ENCODE data around the gene CFAP68. TPM values are rescaled to one million over a fixed set of nuclear protein-coding genes. Genes with fewer than 3 reads are reported as not detected.

The CFAP68 gene
- total and polyA plus RNA-seq, 7 donors = 9.1 to 44.3 (median 18.9) TPM

GRCh38 chr11:111906680-111907079 is 27.3 kb downstream of the CFAP68 start:
- peak overlapping the region in 2 of 4 donors; percentile 3 to 14 for H3K27ac ChIP-seq
- H3K9me3 ChIP-seq = no peaks in the 10 kb centered on the region
- TF ChIP-seq EP300 (IDR thresholded peaks at IDR 0.05) (no peak), POLR2AphosphoS5 (IDR thresholded peaks at IDR 0.05) (no peak), POLR2A (IDR thresholded peaks at IDR 0.05) (no peak)
- TF ChIP-seq, protein P1, sequence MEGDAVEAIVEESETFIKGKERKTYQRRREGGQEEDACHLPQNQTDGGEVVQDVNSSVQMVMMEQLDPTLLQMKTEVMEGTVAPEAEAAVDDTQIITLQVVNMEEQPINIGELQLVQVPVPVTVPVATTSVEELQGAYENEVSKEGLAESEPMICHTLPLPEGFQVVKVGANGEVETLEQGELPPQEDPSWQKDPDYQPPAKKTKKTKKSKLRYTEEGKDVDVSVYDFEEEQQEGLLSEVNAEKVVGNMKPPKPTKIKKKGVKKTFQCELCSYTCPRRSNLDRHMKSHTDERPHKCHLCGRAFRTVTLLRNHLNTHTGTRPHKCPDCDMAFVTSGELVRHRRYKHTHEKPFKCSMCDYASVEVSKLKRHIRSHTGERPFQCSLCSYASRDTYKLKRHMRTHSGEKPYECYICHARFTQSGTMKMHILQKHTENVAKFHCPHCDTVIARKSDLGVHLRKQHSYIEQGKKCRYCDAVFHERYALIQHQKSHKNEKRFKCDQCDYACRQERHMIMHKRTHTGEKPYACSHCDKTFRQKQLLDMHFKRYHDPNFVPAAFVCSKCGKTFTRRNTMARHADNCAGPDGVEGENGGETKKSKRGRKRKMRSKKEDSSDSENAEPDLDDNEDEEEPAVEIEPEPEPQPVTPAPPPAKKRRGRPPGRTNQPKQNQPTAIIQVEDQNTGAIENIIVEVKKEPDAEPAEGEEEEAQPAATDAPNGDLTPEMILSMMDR (IDR thresholded peaks at IDR 0.05) = no peak
- H3K4me1 ChIP-seq = peaks cover 0 to 21% (median 17%) of the 10 kb centered on the region in 4 donors
- H3K4me3 ChIP-seq = no peak overlapping the region
- no peak for DNase-seq
- H3K36me3 ChIP-seq = peaks cover 0 to 13% (median 9%) of the 10 kb centered on the region in 4 donors
- intact Hi-C loops (cut with DNase I) = no loop called here
- no peaks in the 10 kb centered on the region for H3K27me3 ChIP-seq
- 84 to 90% methylated on average over 1 of the region's 1 CpG for WGBS, 2 donors

DNA sequence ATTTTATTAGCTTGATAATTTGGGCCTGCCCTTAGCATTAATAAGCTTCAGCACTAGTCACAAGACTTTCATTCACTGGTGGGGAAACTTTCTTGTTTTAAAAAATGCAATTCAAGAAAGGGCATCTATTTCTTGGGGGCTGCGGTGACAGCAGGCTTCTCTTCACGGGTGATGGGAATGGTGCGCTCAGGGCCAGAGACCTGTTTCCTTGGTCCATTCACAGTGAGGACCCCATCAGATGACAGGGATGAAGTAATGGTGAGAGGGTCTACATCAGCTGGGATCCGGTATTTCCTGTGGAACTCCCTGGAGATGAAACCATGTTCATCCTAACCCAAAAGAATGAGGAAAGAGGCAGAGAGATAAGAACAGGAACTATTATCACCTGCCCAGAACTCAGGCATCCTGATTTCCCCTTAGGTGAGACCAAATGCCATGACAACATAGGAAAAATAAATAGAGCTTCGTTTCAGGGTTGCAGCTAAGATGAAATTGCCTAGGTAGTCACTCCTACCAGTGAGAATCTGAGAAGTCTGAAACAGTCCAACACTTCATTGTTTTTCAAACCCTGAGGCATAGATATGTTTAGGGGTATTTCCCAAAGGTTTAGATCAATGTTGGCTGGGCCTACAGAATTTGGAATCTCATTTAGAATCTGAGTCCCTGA is 29.4 kb downstream of the CFAP68 start:
- Histone ChIP-seq H3K4me3 (peak overlapping the region in 3 of 4 donors; percentile 69 to 78 (median 77)), H3K27ac (peak overlapping the region; percentile 96 to 100 (median 98)), H3K4me1 (peaks cover 0 to 27% (median 24%) of the 10 kb centered on the region in 4 donors), H3K27me3 (no peaks in the 10 kb centered on the region), H3K9me3 (no peaks in the 10 kb centered on the region), H3K36me3 (peaks cover 0 to 13% (median 9%) of the 10 kb centered on the region in 4 donors)
- no peak for DNase-seq
- TF ChIP-seq POLR2A (IDR thresholded peaks at IDR 0.05) (no peak), EP300 (IDR thresholded peaks at IDR 0.05) (no peak), POLR2AphosphoS5 (IDR thresholded peaks at IDR 0.05) (no peak)
- TF ChIP-seq, protein P1 (IDR thresholded peaks at IDR 0.05) = no peak
- intact Hi-C loops (cut with DNase I) = no loop called here
- 80% methylated on average over 5 of the region's 5 CpGs for WGBS, 2 donors

GRCh38 chr11:111909378-111909777 is 30.0 kb downstream of the CFAP68 start:
- Histone ChIP-seq H3K4me3 (peak overlapping the region; percentile 52 to 78 (median 73)), H3K36me3 (peaks cover 0 to 13% (median 9%) of the 10 kb centered on the region in 4 donors), H3K4me1 (peaks cover 0 to 34% (median 30%) of the 10 kb centered on the region in 4 donors), H3K27ac (peak overlapping the region; percentile 96 to 100 (median 98)), H3K27me3 (no peaks in the 10 kb centered on the region), H3K9me3 (no peaks in the 10 kb centered on the region)
- DNase-seq = no peak
- 80 to 86% methylated on average over 5 of the region's 5 CpGs for WGBS, 2 donors
- intact Hi-C loops (cut with DNase I) = no loop called here
- TF ChIP-seq EP300 (IDR thresholded peaks at IDR 0.05) = peak in 3 of 4 donors; percentile 28 to 94 (median 58)
- TF ChIP-seq POLR2A (IDR thresholded peaks at IDR 0.05) = no peak
- peak in 2 of 4 donors; percentile 23 to 31 for TF ChIP-seq POLR2AphosphoS5 (IDR thresholded peaks at IDR 0.05)

- Histone ChIP-seq H3K36me3 (peaks cover 0 to 13% (median 9%) of the 10 kb centered on the region in 4 donors), H3K27me3 (no peaks in the 10 kb centered on the region), H3K9me3 (no peaks in the 10 kb centered on the region), H3K4me3 (peak overlapping the region; percentile 52 to 78 (median 73)), H3K4me1 (peaks cover 0 to 39% (median 36%) of the 10 kb centered on the region in 4 donors), H3K27ac (peak overlapping the region; percentile 96 to 100 (median 98))
- 61 to 71% methylated on average over 9 of the region's 9 CpGs for WGBS, 2 donors
- no peak for DNase-seq
- intact Hi-C loops (cut with DNase I) = no loop called here
- TF ChIP-seq EP300 (IDR thresholded peaks at IDR 0.05) (peak in 1 of 4 donors; percentile 11), POLR2A (IDR thresholded peaks at IDR 0.05) (peak in 1 of 2 donors; percentile 22), POLR2AphosphoS5 (IDR thresholded peaks at IDR 0.05) (peak in 3 of 4 donors; percentile 24 to 61 (median 52))
- TF ChIP-seq, protein P1 (IDR thresholded peaks at IDR 0.05) = no peak
Measured at GRCh38 chr11:111910676-111911562, 31.6 kb downstream of the CFAP68 start.

Measured in sigmoid colon (tissue), 7 donors.